Activated CD4-positive, alpha-beta T cell treated with anti-CD3 and anti-CD28 coated beads, Interleukin-2, amount 10 ng/mL, durations not matched to agents 7 days and 5 days (primary cell): Measurements from ENCODE around the gene BLOC1S6. TPM values are rescaled to one million over a fixed set of nuclear protein-coding genes. Genes with fewer than 3 reads are reported as not detected.
A peak's percentile ranks its signal among the peaks of the same experiment; 100 is the strongest.

Experiments used
- CTCF ChIA-PET: fragments of 350-600 bp; sonication (Branson Sonifier 250); formaldehyde crosslinking; loops from one replicate; lab custom pipeline; 2021; ENCODE audit warnings: antibody characterized with exemption; lab: Charles Lee
- POLR2A ChIA-PET: fragments of 350-600 bp; sonication (Branson Sonifier 250); formaldehyde crosslinking; loops from one replicate; lab custom pipeline; 2021; ENCODE audit warnings: antibody characterized with exemption; lab: Charles Lee
- DNase-seq: peaks from one replicate; pipeline ENCODE4 v3.0.0-alpha.2; 2020
- H3K27ac Mint-ChIP-seq: one replicate; pipeline ENCODE4 v1.8.0; 2021; ENCODE audit warnings: mild to moderate bottlenecking, moderate library complexity, mixed read lengths
- H3K27me3 Mint-ChIP-seq: one replicate; pipeline ENCODE4 v1.8.0; 2021; ENCODE audit warnings: mixed read lengths
- H3K36me3 Mint-ChIP-seq: one replicate; pipeline ENCODE4 v1.8.0; 2021; ENCODE audit warnings: low read depth, mixed read lengths
- H3K4me1 Mint-ChIP-seq: one replicate; pipeline ENCODE4 v1.8.0; 2021; ENCODE audit warnings: mixed read lengths
- H3K4me3 Mint-ChIP-seq: one replicate; pipeline ENCODE4 v1.8.0; 2021; ENCODE audit warnings: mild to moderate bottlenecking, moderate library complexity, mixed read lengths
- H3K9me3 Mint-ChIP-seq: one replicate; pipeline ENCODE4 v1.8.0; 2021; ENCODE audit warnings: mixed read lengths
- total RNA-seq, 2 experiments: library from RNA; stranded (reverse); gene quantifications; one replicate each; pipeline ENCODE4 v1.2.3, GENCODE V29; 2021

The BLOC1S6 gene
- total RNA-seq, 2 experiments from 2014 or later: 28.9 to 29.3 TPM

GRCh38 chr15:45572617-45573016, 14.6 kb upstream of the BLOC1S6 start:
- Mint-ChIP-seq H3K36me3 (no peaks in the 10 kb centered on the region), H3K4me3 (no peak overlapping the region), H3K9me3 (no peaks in the 10 kb centered on the region), H3K4me1 (no peaks in the 10 kb centered on the region), H3K27ac (no peak overlapping the region), H3K27me3 (peaks cover 23% of the 10 kb centered on the region)
- ChIA-PET CTCF (interaction anchor here (1.9 kb wide), 1 partner anchor 14 kb away, joined by 9 read pairs; the partner anchor contains the start of gene BLOC1S6), POLR2A (no interaction called here)
- DNase-seq: no peak

GRCh38 chr15:45573961-45574629, 13.1 kb upstream of the BLOC1S6 start:
- peaks cover 27% of the 10 kb centered on the region for H3K27me3 Mint-ChIP-seq
- H3K27ac Mint-ChIP-seq: no peak overlapping the region
- CTCF ChIA-PET: interaction anchor here (0.6 to 1.9 kb wide), 5 partner anchors 13 to 838 kb away, joined by 3 to 9 read pairs (median 3); partner anchors contain the start of gene BLOC1S6

GRCh38 chr15:45581919-45582318, 5.3 kb upstream of the BLOC1S6 start:
- ChIA-PET CTCF (no interaction called here), POLR2A (no interaction called here)
- H3K9me3 Mint-ChIP-seq: no peaks in the 10 kb centered on the region
- peaks cover 8% of the 10 kb centered on the region for H3K27me3 Mint-ChIP-seq
- no peak for DNase-seq
- H3K4me3 Mint-ChIP-seq: no peak overlapping the region
- H3K36me3 Mint-ChIP-seq: no peaks in the 10 kb centered on the region
- H3K27ac Mint-ChIP-seq: no peak overlapping the region
- peaks cover 9% of the 10 kb centered on the region for H3K4me1 Mint-ChIP-seq

More at GRCh38 chr15:45573961-45574629, 13.1 kb upstream of the BLOC1S6 start:
- Mint-ChIP-seq H3K4me3 (no peak overlapping the region), H3K9me3 (no peaks in the 10 kb centered on the region), H3K4me1 (no peaks in the 10 kb centered on the region), H3K36me3 (no peaks in the 10 kb centered on the region)
- no peak for DNase-seq
- POLR2A ChIA-PET: no interaction called here

GRCh38 chr15:45583731-45584639, 3.2 kb upstream of the BLOC1S6 start:
- DNase-seq: no peak
- POLR2A ChIA-PET: no interaction called here
- Mint-ChIP-seq H3K36me3 (no peaks in the 10 kb centered on the region), H3K4me1 (peaks cover 19% of the 10 kb centered on the region), H3K27me3 (peaks cover 3% of the 10 kb centered on the region), H3K9me3 (no peaks in the 10 kb centered on the region), H3K4me3 (no peak overlapping the region), H3K27ac (no peak overlapping the region)
- CTCF ChIA-PET: interaction anchor here (0.6 kb wide), 2 partner anchors 28 to 39 kb away, joined by 3 read pairs; no protein-coding TSS in a partner anchor

GRCh38 chr15:45585069-45585791, 1.9 kb upstream of the BLOC1S6 start:
- peaks cover 27% of the 10 kb centered on the region for H3K4me1 Mint-ChIP-seq
- no peak for DNase-seq
- H3K36me3 Mint-ChIP-seq: no peaks in the 10 kb centered on the region
- no peaks in the 10 kb centered on the region for H3K9me3 Mint-ChIP-seq
- ChIA-PET POLR2A (no interaction called here), CTCF (interaction anchor here (2.2 kb wide), 1 partner anchor 9 kb away, joined by 6 read pairs; no protein-coding TSS in a partner anchor)
- H3K27ac Mint-ChIP-seq: no peak overlapping the region
- no peaks in the 10 kb centered on the region for H3K27me3 Mint-ChIP-seq
- H3K4me3 Mint-ChIP-seq: no peak overlapping the region

GRCh38 chr15:45586125-45586524, 1.1 kb upstream of the BLOC1S6 start:
- peak overlapping the region; percentile 97 for H3K4me3 Mint-ChIP-seq
- peaks cover 29% of the 10 kb centered on the region for H3K4me1 Mint-ChIP-seq
- no peaks in the 10 kb centered on the region for H3K36me3 Mint-ChIP-seq
- CTCF ChIA-PET: interaction anchor here (0.7 to 2.2 kb wide), 7 partner anchors 8 to 184 kb away, joined by 3 to 9 read pairs (median 3); a partner anchor contains a TSS
- no peak for DNase-seq
- H3K27ac Mint-ChIP-seq: peak overlapping the region; percentile 100
- H3K9me3 Mint-ChIP-seq: no peaks in the 10 kb centered on the region
- H3K27me3 Mint-ChIP-seq: no peaks in the 10 kb centered on the region
- POLR2A ChIA-PET: interaction anchor here (0.9 kb wide), 1 partner anchor 184 kb away, joined by 3 read pairs; a partner anchor contains a TSS

GRCh38 chr15:45586601-45587094, 531 bp upstream of the BLOC1S6 start:
- DNase-seq: no peak
- H3K4me1 Mint-ChIP-seq: peaks cover 32% of the 10 kb centered on the region
- peak overlapping the region; percentile 97 for H3K4me3 Mint-ChIP-seq

GRCh38 chr15:45587863-45588170, 638 bp downstream of the BLOC1S6 start:
- peak overlapping the region; percentile 100 for H3K27ac Mint-ChIP-seq
- H3K9me3 Mint-ChIP-seq: no peaks in the 10 kb centered on the region
- H3K36me3 Mint-ChIP-seq: peaks cover 5% of the 10 kb centered on the region
- POLR2A ChIA-PET: interaction anchor here (0.6 kb wide), 1 partner anchor 75 kb away, joined by 3 read pairs; no protein-coding TSS in a partner anchor
- peak overlapping the region; percentile 97 for H3K4me3 Mint-ChIP-seq
- no peaks in the 10 kb centered on the region for H3K27me3 Mint-ChIP-seq
- H3K4me1 Mint-ChIP-seq: peaks cover 40% of the 10 kb centered on the region
- CTCF ChIA-PET: interaction anchor here (0.6 to 2.3 kb wide), 10 partner anchors 9 to 248 kb away, joined by 3 to 9 read pairs (median 3); partner anchors contain the start of gene SQOR
- no peak for DNase-seq

More at GRCh38 chr15:45586601-45587094, 531 bp upstream of the BLOC1S6 start:
- Mint-ChIP-seq H3K27ac (peak overlapping the region; percentile 100), H3K27me3 (no peaks in the 10 kb centered on the region), H3K36me3 (no peaks in the 10 kb centered on the region), H3K9me3 (no peaks in the 10 kb centered on the region)
- POLR2A ChIA-PET: interaction anchor here (0.6 to 0.9 kb wide), 3 partner anchors 30 to 184 kb away, joined by 3 to 4 read pairs (median 3); a partner anchor contains a TSS
- CTCF ChIA-PET: interaction anchor here (0.6 to 2.2 kb wide), 10 partner anchors 8 to 184 kb away, joined by 3 to 9 read pairs (median 3); a partner anchor contains a TSS

GRCh38 chr15:45588219-45588875, 1.2 kb downstream of the BLOC1S6 start:
- Mint-ChIP-seq H3K9me3 (no peaks in the 10 kb centered on the region), H3K4me1 (peaks cover 40% of the 10 kb centered on the region), H3K27ac (peak overlapping the region; percentile 100), H3K27me3 (no peaks in the 10 kb centered on the region), H3K36me3 (peaks cover 6% of the 10 kb centered on the region), H3K4me3 (peak overlapping the region; percentile 97)
- DNase-seq: no peak
- ChIA-PET CTCF (interaction anchor here (0.6 to 2.3 kb wide), 10 partner anchors 9 to 170 kb away, joined by 3 to 9 read pairs (median 3); partner anchors contain the start of gene SQOR), POLR2A (no interaction called here)

- Mint-ChIP-seq H3K4me1 (peaks cover 43% of the 10 kb centered on the region), H3K36me3 (peaks cover 11% of the 10 kb centered on the region), H3K9me3 (no peaks in the 10 kb centered on the region), H3K4me3 (no peak overlapping the region), H3K27ac (no peak overlapping the region), H3K27me3 (no peaks in the 10 kb centered on the region)
- ChIA-PET POLR2A (no interaction called here), CTCF (interaction anchor here (0.6 to 2.3 kb wide), 4 partner anchors 46 to 171 kb away, joined by 3 to 5 read pairs (median 4); partner anchors contain the start of gene SQOR)
- DNase-seq: no peak
These were observed 2.1 kb downstream of the BLOC1S6 start for GRCh38 chr15:45589256-45589655.

GRCh38 chr15:45594319-45594718, 7.1 kb downstream of the BLOC1S6 start:
- Mint-ChIP-seq H3K27ac (no peak overlapping the region), H3K9me3 (peaks cover 2% of the 10 kb centered on the region), H3K27me3 (no peaks in the 10 kb centered on the region), H3K36me3 (peaks cover 35% of the 10 kb centered on the region), H3K4me3 (no peak overlapping the region), H3K4me1 (peaks cover 20% of the 10 kb centered on the region)
- no peak for DNase-seq
- ChIA-PET CTCF (interaction anchor here (0.7 to 2.0 kb wide), 2 partner anchors 9 to 112 kb away, joined by 3 to 6 read pairs; no protein-coding TSS in a partner anchor), POLR2A (no interaction called here)
